WTC11 (cell line): ENCODE data around the gene PHAX. TPM values are rescaled to one million over a fixed set of nuclear protein-coding genes. Genes with fewer than 3 reads are reported as not detected.
"Not testable (repeated sequence)": the region's sequence is repeated elsewhere in the genome, so short reads cannot be mapped to it uniquely, and the experiment has no call there.

Experiments used
- ATAC-seq: fragments of 200-7000 bp; cut with Tn5 transposase; 2 replicates; pipeline ENCODE4 v1.10.0; 2021; ENCODE audit warnings: mild to moderate bottlenecking, moderate library complexity
- CTCF ChIA-PET: fragments of 300-600 bp; sonication (Branson Sonifier 250); formaldehyde crosslinking; loops from one replicate; lab custom pipeline; 2021; ENCODE audit warnings: antibody characterized with exemption; lab: Charles Lee
- POLR2A ChIA-PET: fragments of 350-600 bp; sonication (Branson Sonifier 250); formaldehyde crosslinking; loops from one replicate; lab custom pipeline; 2021; ENCODE audit warnings: antibody characterized with exemption; lab: Charles Lee
- DNase-seq: peaks from one replicate; pipeline ENCODE4 v3.0.0; 2021; ENCODE audit warnings: low spot score
- H3K27ac Mint-ChIP-seq: 2 replicates; pipeline ENCODE4 v1.8.0; 2021; ENCODE audit warnings: mixed read lengths
- H3K27me3 Mint-ChIP-seq: 2 replicates; pipeline ENCODE4 v1.8.0; 2021; ENCODE audit warnings: low read depth, mild to moderate bottlenecking, moderate library complexity, mixed read lengths
- H3K36me3 Mint-ChIP-seq: 2 replicates; pipeline ENCODE4 v1.8.0; 2021; ENCODE audit warnings: mixed read lengths
- H3K4me1 Mint-ChIP-seq: 2 replicates; pipeline ENCODE4 v1.8.0; 2022; ENCODE audit warnings: mixed read lengths
- H3K4me3 Mint-ChIP-seq: 2 replicates; pipeline ENCODE4 v1.8.0; 2021; ENCODE audit warnings: mild to moderate bottlenecking, moderate library complexity, mixed read lengths
- H3K9me3 Mint-ChIP-seq: 2 replicates; pipeline ENCODE4 v1.8.0; 2021; ENCODE audit warnings: mixed read lengths
- ATF6 ChIP-seq: sonication (generic); formaldehyde crosslinking; IDR thresholded peaks from 2 replicates; pipeline ENCODE4 v1.8.1; 2023; ENCODE audit warnings: mild to moderate bottlenecking, missing genetic modification reagents
- CDX4 ChIP-seq: fragments of 250-450 bp; sonication (Bioruptor Pico); IDR thresholded peaks from 2 replicates; pipeline ENCODE4 v1.9.0; 2021; ENCODE audit warnings: moderate library complexity, mild to moderate bottlenecking, inconsistent platforms, borderline replicate concordance
- CTCF ChIP-seq: fragments of 200-600 bp; IDR thresholded peaks from 2 replicates; pipeline ENCODE4 v1.8.0; 2022; ENCODE audit warnings: antibody characterized with exemption
- E2F4 ChIP-seq: sonication (generic); formaldehyde crosslinking; IDR thresholded peaks from 2 replicates; pipeline ENCODE4 v1.8.1; 2022; ENCODE audit warnings: low read depth, mild to moderate bottlenecking, moderate library complexity, missing genetic modification reagents, borderline replicate concordance
- FOXP1 ChIP-seq: sonication (generic); formaldehyde crosslinking; IDR thresholded peaks from 2 replicates; pipeline ENCODE4 v1.8.0; 2022; ENCODE audit warnings: missing genetic modification reagents, mild to moderate bottlenecking, moderate library complexity, borderline replicate concordance
- GABPB1 ChIP-seq: sonication (generic); formaldehyde crosslinking; IDR thresholded peaks from 2 replicates; pipeline ENCODE4 v1.8.1; 2023; ENCODE audit warnings: mild to moderate bottlenecking, missing genetic modification reagents
- GTF2I ChIP-seq: fragments of 250-450 bp; sonication (Bioruptor Pico); conservative IDR thresholded peaks from 2 replicates; pipeline ENCODE4 v1.4.0; 2021; ENCODE audit warnings: mild to moderate bottlenecking
- NR1H2 ChIP-seq: sonication (generic); formaldehyde crosslinking; IDR thresholded peaks from 2 replicates; pipeline ENCODE4 v1.9.0; 2021; ENCODE audit warnings: mild to moderate bottlenecking, moderate library complexity, missing genetic modification reagents
- RORB ChIP-seq: fragments of 250-450 bp; sonication (Bioruptor Pico); IDR thresholded peaks from 2 replicates; pipeline ENCODE4 v1.9.0; 2021; ENCODE audit warnings: mild to moderate bottlenecking
- SMAD4 ChIP-seq: sonication (generic); formaldehyde crosslinking; IDR thresholded peaks from 2 replicates; pipeline ENCODE4 v1.8.0; 2022; ENCODE audit warnings: mild to moderate bottlenecking, missing genetic modification reagents
- SP1 ChIP-seq: sonication (generic); formaldehyde crosslinking; conservative IDR thresholded peaks from 2 replicates; pipeline ENCODE4 v1.8.1; 2022; ENCODE audit warnings: missing genetic modification reagents
- TEAD1 ChIP-seq: sonication (generic); formaldehyde crosslinking; IDR thresholded peaks from 2 replicates; pipeline ENCODE4 v1.8.0; 2022; ENCODE audit warnings: mild to moderate bottlenecking, missing genetic modification reagents
- TEAD4 ChIP-seq: sonication (generic); formaldehyde crosslinking; IDR thresholded peaks from 2 replicates; pipeline ENCODE4 v1.8.0; 2022; ENCODE audit warnings: mild to moderate bottlenecking, missing genetic modification reagents
- TP53 ChIP-seq: sonication (generic); formaldehyde crosslinking; IDR thresholded peaks from 2 replicates; pipeline ENCODE4 v1.8.1; 2023; ENCODE audit warnings: mild to moderate bottlenecking, missing genetic modification reagents
- ZNF263 ChIP-seq: sonication (generic); formaldehyde crosslinking; IDR thresholded peaks from 2 replicates; pipeline ENCODE4 v1.8.1; 2022; ENCODE audit warnings: low read depth, mild to moderate bottlenecking, moderate library complexity, missing genetic modification reagents
- ZNF317 ChIP-seq: sonication (generic); formaldehyde crosslinking; IDR thresholded peaks from 2 replicates; pipeline ENCODE4 v1.8.1; 2023; ENCODE audit warnings: low read depth, mild to moderate bottlenecking, moderate library complexity, missing genetic modification reagents, borderline replicate concordance
- ZSCAN18 ChIP-seq: fragments of 250-450 bp; sonication (Bioruptor Pico); IDR thresholded peaks from 2 replicates; pipeline ENCODE4 v2.1.2; 2022; ENCODE audit warnings: mild to moderate bottlenecking, moderate library complexity
- total RNA-seq: library from RNA; stranded (reverse); gene quantifications from 3 replicates; pipeline ENCODE4 v1.2.3, GENCODE V29; 2021

Gene PHAX
- total RNA-seq, 1 experiment from 2014 or later, result 58.2 TPM

GRCh38 chr5:126647071-126647470, 46.3 kb downstream of the PHAX start (continued):
- TF ChIP-seq ATF6, result no peak
- no peak for TF ChIP-seq E2F4 (CRISPR knock-in tag)
- no peak for TF ChIP-seq ZNF317 (CRISPR knock-in tag)
- no peak for TF ChIP-seq ZNF263 (CRISPR knock-in tag)
- TF ChIP-seq, all 79 proteins: peak for 0

DNA sequence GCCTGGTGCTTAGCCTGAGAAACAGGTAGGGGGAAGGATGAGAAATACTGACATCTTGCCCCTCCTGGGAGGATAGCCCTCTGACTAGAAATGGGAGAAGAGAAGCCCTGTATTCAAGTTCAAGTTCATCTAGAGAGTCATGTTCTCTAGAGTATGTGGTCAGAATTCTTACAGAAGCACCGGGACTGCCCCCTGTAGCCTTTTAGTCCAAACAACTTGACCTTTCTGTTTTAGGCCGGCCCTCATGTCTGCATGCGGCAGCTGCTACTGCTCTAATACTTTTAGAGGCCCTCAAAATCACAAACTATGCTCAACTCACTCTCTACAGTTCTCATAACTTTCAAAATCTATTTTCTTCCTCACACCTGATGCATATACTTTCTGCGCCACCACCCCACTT, 47.7 kb downstream of the PHAX start:
- TF ChIP-seq GTF2I (CRISPR knock-in tag) (no peak), FOXP1 (CRISPR knock-in tag) (no peak), NR1H2 (CRISPR knock-in tag) (no peak), SMAD4 (CRISPR knock-in tag) (no peak), ZSCAN18 (CRISPR knock-in tag) (no peak), RORB (CRISPR knock-in tag) (no peak), CDX4 (no peak), SP1 (CRISPR knock-in tag) (no peak), GABPB1 (CRISPR knock-in tag) (no peak)
- TF ChIP-seq, all 79 proteins: peak for 0
- ChIA-PET POLR2A (no interaction called here), CTCF (no interaction called here)
- no peak for ATAC-seq
- Mint-ChIP-seq H3K9me3 (peaks cover 16% of the 10 kb centered on the region), H3K36me3 (peaks cover 15% of the 10 kb centered on the region), H3K27me3 (no peaks in the 10 kb centered on the region), H3K27ac (no peak overlapping the region), H3K4me3 (no peak overlapping the region), H3K4me1 (peaks cover 3% of the 10 kb centered on the region)
- no peak for DNase-seq

- H3K4me1 Mint-ChIP-seq, ATAC-seq, DNase-seq, CTCF ChIA-PET, H3K27ac Mint-ChIP-seq, POLR2A ChIA-PET, H3K27me3 Mint-ChIP-seq, H3K4me3 Mint-ChIP-seq: not testable (repeated sequence)
- peak; percentile 70 for TF ChIP-seq GABPB1 (CRISPR knock-in tag)
- peaks cover 15% of the 10 kb centered on the region for H3K36me3 Mint-ChIP-seq
- H3K9me3 Mint-ChIP-seq, result peaks cover 16% of the 10 kb centered on the region
Measured at GRCh38 chr5:126649057-126649456, 48.3 kb downstream of the PHAX start.

- H3K27me3 Mint-ChIP-seq, DNase-seq, H3K4me1 Mint-ChIP-seq, POLR2A ChIA-PET, H3K4me3 Mint-ChIP-seq, H3K27ac Mint-ChIP-seq, ATAC-seq, CTCF ChIA-PET: not testable (repeated sequence)
- H3K9me3 Mint-ChIP-seq, result peaks cover 16% of the 10 kb centered on the region
- H3K36me3 Mint-ChIP-seq, result peaks cover 11% of the 10 kb centered on the region
Measured at GRCh38 chr5:126649709-126650108, 49.0 kb downstream of the PHAX start.

DNA sequence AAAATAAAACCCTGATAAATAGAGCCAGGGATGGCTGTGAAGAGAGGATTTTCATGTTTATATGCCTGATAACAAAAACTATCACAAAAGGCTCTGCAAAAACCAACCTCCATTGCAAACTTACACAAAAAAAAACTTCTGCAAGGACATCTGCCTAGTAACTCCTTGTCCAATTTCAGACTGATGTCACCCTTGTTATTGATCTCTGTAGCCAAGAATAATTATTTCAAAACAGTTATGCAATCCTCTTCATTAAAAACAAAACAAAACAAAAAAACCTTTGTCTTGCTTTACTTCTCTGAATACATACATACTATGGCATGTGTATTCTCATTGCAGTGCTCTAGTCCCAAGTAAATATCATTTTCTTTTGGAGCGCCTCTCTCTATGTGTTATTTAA, 49.7 kb downstream of the PHAX start:
- ATAC-seq, result no peak
- Mint-ChIP-seq H3K4me1 (peaks cover 3% of the 10 kb centered on the region), H3K9me3 (peaks cover 8% of the 10 kb centered on the region), H3K27ac (no peak overlapping the region), H3K27me3 (no peaks in the 10 kb centered on the region), H3K36me3 (peaks cover 4% of the 10 kb centered on the region), H3K4me3 (no peak overlapping the region)
- ChIA-PET POLR2A (no interaction called here), CTCF (no interaction called here)
- TF ChIP-seq TP53 (no peak), TEAD4 (CRISPR knock-in tag) (no peak), CTCF (no peak), GTF2I (CRISPR knock-in tag) (no peak), TEAD1 (CRISPR knock-in tag) (no peak)
- no peak for DNase-seq
